ENCODE measurements around the gene SUPT20HL2. TPM values are rescaled to one million over a fixed set of nuclear protein-coding genes. Genes with fewer than 3 reads are reported as not detected.

The SUPT20HL2 gene
- total and polyA plus RNA-seq, 9 donors, result 0.04 to 1.1 (median 0.27) TPM; not detected in 1

DNA sequence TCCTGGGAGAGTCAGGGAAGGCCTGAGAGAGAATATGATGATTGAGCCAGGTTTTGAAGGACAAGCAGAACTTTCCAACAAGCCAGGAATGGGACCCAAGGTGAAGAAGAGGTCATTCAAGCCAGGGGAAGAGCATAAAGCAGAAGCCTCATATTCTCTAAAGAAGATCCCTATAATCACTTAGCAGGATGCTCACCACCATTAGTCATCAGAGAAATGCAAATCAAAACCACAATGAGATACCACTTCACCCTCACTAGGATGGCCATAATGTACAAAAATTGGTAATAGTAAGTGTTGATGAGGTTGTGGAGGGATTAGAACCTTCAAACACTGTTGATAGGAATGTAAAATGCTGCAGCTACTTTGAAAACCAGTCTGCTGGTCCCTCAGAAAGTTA lies 26.0 kb upstream of the SUPT20HL2 start:
- Histone ChIP-seq H3K4me3 (no peak overlapping the region), H3K27ac (no peak overlapping the region), H3K27me3 (no peaks in the 10 kb centered on the region), H3K4me1 (ENCODE audit: insufficient read depth) (no peaks in the 10 kb centered on the region), H3K36me3 (no peaks in the 10 kb centered on the region), H3K9me3 (no peaks in the 10 kb centered on the region)
- no peak for DNase-seq
- intact Hi-C loops (cut with DNase I), result loop anchor here in 1 of 4 donors (2.0 kb wide), 1 partner anchor 13 kb away; no protein-coding TSS in a partner anchor
- no peak for TF ChIP-seq EP300 (IDR thresholded peaks at IDR 0.05)
- TF ChIP-seq, protein P1, sequence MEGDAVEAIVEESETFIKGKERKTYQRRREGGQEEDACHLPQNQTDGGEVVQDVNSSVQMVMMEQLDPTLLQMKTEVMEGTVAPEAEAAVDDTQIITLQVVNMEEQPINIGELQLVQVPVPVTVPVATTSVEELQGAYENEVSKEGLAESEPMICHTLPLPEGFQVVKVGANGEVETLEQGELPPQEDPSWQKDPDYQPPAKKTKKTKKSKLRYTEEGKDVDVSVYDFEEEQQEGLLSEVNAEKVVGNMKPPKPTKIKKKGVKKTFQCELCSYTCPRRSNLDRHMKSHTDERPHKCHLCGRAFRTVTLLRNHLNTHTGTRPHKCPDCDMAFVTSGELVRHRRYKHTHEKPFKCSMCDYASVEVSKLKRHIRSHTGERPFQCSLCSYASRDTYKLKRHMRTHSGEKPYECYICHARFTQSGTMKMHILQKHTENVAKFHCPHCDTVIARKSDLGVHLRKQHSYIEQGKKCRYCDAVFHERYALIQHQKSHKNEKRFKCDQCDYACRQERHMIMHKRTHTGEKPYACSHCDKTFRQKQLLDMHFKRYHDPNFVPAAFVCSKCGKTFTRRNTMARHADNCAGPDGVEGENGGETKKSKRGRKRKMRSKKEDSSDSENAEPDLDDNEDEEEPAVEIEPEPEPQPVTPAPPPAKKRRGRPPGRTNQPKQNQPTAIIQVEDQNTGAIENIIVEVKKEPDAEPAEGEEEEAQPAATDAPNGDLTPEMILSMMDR (IDR thresholded peaks at IDR 0.05), result no peak
- TF ChIP-seq POLR2A (IDR thresholded peaks at IDR 0.05), result no peak

DNA sequence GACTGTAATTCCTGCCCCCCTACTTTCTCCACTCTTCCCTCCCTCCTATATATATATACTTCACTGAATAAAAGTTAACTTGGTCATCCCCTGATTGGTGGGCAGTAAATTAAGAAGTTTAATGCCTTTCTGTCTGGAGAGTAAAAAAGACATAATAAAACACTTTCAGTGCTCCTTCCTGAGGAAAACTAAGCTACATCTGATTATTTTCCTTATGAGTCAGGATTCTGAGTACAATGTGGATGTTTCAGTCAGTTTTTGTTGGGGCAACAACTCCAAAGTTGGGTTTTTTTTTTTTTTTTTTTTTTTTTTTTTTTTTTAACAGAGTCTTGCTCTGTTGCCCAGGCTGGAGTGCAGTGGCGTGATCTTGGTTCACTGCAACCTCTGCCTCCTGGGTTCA lies 22.0 kb upstream of the SUPT20HL2 start:
- whole genome bisulfite sequencing, 3 donors, result 68 to 87% (median 75%) methylated on average over 1 of the region's 1 CpG
- DNase-seq, result no peak
- no peak overlapping the region for H3K27ac ChIP-seq
- H3K9me3 ChIP-seq, result no peaks in the 10 kb centered on the region
- H3K36me3 ChIP-seq, result no peaks in the 10 kb centered on the region
- TF ChIP-seq EP300 (IDR thresholded peaks at IDR 0.05), result no peak
- TF ChIP-seq, protein P1 (IDR thresholded peaks at IDR 0.05), result no peak
- TF ChIP-seq POLR2A (IDR thresholded peaks at IDR 0.05), result no peak
- no peak overlapping the region for H3K4me3 ChIP-seq
- intact Hi-C loops (cut with DNase I), result no loop called here
- H3K27me3 ChIP-seq, result no peaks in the 10 kb centered on the region
- H3K4me1 ChIP-seq (ENCODE audit: insufficient read depth), result no peaks in the 10 kb centered on the region

DNA sequence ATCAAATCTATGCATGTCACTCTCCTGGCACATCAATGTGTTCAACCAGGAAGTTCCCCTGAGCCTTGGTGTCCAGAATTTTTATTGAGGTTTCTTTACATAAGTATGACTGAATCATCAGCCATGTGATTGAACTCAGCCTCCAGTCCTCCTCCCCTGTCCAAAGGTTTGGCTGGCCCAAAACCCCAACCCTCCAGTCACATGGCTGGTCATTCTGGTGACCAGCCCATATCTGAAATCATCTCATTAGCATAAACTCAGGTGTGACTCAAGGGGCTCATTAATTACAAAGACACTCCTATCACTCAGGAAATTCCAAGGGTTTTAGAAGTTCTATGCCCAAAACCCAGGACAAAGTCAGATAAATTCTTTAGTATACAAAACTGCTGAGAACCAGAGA lies 20.6 kb upstream of the SUPT20HL2 start:
- Histone ChIP-seq H3K4me1 (ENCODE audit: insufficient read depth) (no peaks in the 10 kb centered on the region), H3K4me3 (no peak overlapping the region), H3K9me3 (no peaks in the 10 kb centered on the region), H3K27me3 (no peaks in the 10 kb centered on the region), H3K27ac (no peak overlapping the region), H3K36me3 (no peaks in the 10 kb centered on the region)
- TF ChIP-seq POLR2A (IDR thresholded peaks at IDR 0.05), result no peak
- TF ChIP-seq EP300 (IDR thresholded peaks at IDR 0.05), result no peak
- TF ChIP-seq, protein P1 (IDR thresholded peaks at IDR 0.05), result no peak
- intact Hi-C loops (cut with DNase I), result no loop called here
- no peak for DNase-seq

DNA sequence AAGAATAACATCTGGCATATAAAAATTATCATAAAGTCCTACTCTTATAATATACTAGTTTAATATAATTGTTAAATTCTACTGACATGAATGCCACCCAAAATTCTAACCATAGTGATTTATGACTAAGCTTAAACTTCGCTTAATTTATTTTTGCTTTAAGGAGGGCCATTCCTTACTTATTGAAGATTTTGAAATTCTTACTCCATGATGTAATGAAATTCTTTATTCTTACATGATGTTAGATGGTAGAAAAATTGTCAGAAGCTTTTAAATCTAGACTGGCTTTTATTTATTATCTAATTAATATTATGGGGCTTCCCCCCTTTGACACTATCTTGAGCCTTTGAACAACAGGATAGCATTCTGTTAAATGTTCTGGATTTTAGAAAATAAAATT lies 19.5 kb upstream of the SUPT20HL2 start:
- TF ChIP-seq, protein P1 (IDR thresholded peaks at IDR 0.05), result no peak
- TF ChIP-seq POLR2A (IDR thresholded peaks at IDR 0.05) (no peak), EP300 (IDR thresholded peaks at IDR 0.05) (no peak)

DNA sequence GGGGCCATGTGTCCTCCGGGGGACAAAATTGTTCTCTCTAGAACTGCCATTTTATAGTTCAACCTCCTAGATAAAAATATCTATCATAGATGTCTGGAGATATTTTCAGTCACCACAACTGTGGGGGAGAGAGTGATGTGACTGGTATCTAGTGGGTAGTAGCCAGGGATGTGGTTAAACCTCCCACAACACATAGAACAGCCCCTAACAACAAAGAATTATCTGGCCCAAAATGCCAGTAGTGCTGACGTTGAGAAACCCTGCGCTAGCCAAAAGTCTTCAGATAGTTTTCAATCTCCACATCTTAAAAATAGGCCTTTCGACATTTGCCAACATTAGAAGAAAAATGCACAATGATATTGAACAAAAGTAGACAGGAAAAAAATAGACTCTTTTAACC lies 19.0 kb upstream of the SUPT20HL2 start:
- Histone ChIP-seq H3K27me3 (no peaks in the 10 kb centered on the region), H3K4me3 (no peak overlapping the region), H3K36me3 (no peaks in the 10 kb centered on the region), H3K9me3 (no peaks in the 10 kb centered on the region), H3K27ac (no peak overlapping the region), H3K4me1 (ENCODE audit: insufficient read depth) (no peaks in the 10 kb centered on the region)
- DNase-seq, result no peak
- 49 to 52% (median 49%) methylated on average over 4 of the region's 4 CpGs for WGBS, 3 donors
- intact Hi-C loops (cut with DNase I), result no loop called here
- TF ChIP-seq POLR2A (IDR thresholded peaks at IDR 0.05) (no peak), EP300 (IDR thresholded peaks at IDR 0.05) (no peak)
- TF ChIP-seq, protein P1 (IDR thresholded peaks at IDR 0.05), result no peak

More for the DNA sequence above, 19.5 kb upstream of the SUPT20HL2 start:
- H3K27ac ChIP-seq, result no peak overlapping the region
- no peak for DNase-seq
- WGBS, 3 donors, result 51 to 57% (median 54%) methylated on average over 1 of the region's 1 CpG
- H3K9me3 ChIP-seq, result no peaks in the 10 kb centered on the region
- H3K4me3 ChIP-seq, result no peak overlapping the region
- no peaks in the 10 kb centered on the region for H3K27me3 ChIP-seq
- no peaks in the 10 kb centered on the region for H3K36me3 ChIP-seq
- intact Hi-C loops (cut with DNase I), result no loop called here
- H3K4me1 ChIP-seq (ENCODE audit: insufficient read depth), result no peaks in the 10 kb centered on the region
